HG03103 (cell line): ENCODE data around the gene COPZ1.
"Not testable (repeated sequence)": the region's sequence is repeated elsewhere in the genome, so short reads cannot be mapped to it uniquely, and the experiment has no call there.

ENCODE experiments used
- ATAC-seq: cut with Tn5 transposase; IDR thresholded peaks from one replicate; pipeline ENCODE4 v1.9.1; 2021; ENCODE audit warnings: low read depth; ENCODE audit not compliant: unreplicated experiment

The COPZ1 gene

DNA sequence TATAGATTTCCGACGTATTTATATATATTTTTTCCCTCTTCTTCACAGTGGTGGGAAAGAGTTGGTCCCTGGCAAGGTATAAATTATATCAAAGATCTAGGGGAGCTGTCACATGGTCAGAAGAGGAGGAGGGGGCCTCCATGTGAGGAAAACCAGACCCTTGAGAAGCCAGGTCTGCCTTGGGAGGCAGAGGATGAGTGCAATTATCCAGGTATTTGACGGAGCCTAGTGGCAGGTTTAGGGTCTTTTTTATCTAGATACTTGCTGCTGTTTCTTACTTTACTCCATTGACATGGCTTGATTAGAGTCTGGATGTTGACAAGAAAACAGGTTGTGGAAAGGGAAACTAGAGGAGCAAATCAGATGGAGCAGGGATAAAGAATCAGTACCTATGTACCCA lies 5.5 kb downstream of the COPZ1 start:
- ATAC-seq = no peak

- ATAC-seq = no peak
Observed at GRCh38 chr12:54331461-54331860, 6.5 kb downstream of the COPZ1 start.

- no peak for ATAC-seq
Observed at GRCh38 chr12:54333420-54334034, 8.6 kb downstream of the COPZ1 start.

GRCh38 chr12:54337280-54337842 lies 12.4 kb downstream of the COPZ1 start:
- ATAC-seq = no peak

- no peak for ATAC-seq
Observed at GRCh38 chr12:54337854-54338650, 13.1 kb downstream of the COPZ1 start.

DNA sequence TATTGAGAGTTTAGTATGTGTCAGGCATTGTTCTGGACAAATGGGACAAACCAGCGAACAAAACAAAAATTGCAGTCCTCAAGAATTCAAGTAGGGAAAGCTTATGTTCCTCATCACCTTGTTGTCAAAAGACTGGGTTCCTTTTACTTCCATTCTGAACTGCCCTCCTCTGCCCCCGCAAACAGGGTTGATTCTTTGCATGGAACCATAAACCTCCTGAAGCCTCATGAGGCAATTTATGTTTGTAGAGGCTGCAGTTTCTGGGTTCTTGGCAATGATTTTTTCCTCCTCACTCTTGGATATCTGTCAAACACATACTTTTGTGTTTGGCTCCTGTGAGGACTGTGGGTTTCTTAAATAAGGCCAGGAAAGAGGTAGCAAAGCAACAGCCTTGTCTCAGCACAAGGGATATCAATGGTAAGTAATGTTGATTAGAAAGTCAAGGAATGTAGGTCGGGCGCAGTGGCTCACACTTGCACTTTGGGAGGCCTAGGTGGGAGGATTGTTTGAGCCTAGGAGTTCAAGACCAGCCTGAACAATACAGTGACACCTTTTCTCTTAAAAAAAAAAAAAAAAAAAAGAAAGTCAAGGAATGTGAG lies 13.9 kb downstream of the COPZ1 start:
- no peak for ATAC-seq

DNA sequence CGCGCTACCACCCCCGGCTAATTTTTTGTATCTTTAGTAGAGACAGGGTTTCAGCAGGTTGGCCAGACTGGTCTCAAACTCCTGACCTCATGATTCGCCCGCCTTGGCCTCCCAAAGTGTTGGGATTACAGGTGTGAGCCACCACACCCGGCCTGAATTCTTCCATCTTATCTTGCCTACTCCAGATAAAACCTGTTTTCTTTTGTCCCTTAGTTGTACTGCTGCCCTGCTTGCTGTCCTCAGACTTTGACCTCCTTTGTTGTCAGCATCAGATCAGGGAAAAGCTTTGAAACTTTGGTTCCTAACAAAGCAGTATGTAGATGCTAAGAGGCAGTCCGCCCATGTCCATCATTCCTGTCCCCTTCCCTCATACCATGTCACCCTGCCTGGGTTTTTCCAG lies 15.9 kb downstream of the COPZ1 start:
- no peak for ATAC-seq

DNA sequence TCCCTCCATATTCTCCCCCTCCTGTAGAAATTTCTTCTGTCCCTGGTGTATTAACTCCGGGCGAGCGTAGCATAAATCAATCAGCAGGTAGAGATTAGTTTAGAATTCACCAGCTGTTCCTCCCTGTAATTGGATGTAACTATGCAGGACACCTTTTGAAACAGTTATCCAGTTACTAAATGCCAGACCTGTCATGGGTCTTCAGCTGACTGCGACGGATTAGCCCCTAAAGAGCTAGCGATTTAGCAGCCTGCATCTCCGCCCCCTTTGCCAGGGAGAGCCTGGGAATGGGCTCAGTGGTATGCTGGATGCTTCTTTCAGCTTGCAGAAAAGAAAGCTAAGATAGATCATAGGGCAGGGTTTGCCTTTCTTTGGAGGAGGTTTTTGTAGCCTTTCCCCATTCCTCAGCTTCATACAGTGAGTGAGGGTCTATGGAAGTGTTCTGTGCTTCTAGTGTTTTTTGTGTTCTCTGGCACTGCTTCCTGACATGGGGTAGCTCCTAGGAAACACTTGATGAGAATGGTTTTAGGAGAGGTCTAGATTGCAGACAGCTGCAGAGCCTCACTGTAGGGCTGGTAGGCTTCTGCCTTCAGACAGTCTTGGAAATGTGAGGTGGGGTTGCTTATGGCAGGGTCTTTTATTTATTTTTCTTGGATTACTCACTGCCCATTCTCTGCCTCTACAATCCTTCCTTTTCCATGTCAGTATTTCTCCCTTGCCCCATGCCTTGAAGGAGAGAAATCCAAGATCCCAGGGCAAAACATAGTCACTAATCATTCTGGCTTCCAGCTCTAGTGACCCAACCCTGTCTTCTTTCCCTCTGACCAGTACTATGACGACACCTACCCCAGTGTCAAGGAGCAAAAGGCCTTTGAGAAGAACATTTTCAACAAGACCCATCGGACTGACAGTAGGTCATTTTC lies 16.7 kb downstream of the COPZ1 start:
- ATAC-seq = no peak

DNA sequence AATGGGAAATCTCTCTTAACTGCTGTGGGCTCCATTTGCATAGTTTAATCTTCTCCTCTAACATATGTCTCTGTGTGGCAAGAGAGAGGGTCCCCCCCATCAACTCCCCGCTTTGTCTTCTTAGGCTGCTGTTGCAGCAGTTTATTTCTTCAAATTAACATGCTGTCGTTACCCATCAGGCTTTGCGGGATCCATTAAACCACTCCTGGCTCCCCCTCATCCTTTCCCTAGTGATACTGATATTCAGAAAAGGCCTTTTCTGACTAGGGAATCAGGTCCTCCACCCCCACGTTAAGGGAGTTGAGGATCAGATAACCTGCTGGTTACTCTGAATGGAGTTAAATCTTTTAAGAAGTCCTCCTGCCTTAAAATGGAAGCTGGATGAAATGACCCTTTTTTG lies 24.1 kb downstream of the COPZ1 start:
- no peak for ATAC-seq

GRCh38 chr12:54349679-54350078 lies 24.7 kb downstream of the COPZ1 start:
- ATAC-seq = no peak

GRCh38 chr12:54350743-54351142 lies 25.8 kb downstream of the COPZ1 start:
- no peak for ATAC-seq

DNA sequence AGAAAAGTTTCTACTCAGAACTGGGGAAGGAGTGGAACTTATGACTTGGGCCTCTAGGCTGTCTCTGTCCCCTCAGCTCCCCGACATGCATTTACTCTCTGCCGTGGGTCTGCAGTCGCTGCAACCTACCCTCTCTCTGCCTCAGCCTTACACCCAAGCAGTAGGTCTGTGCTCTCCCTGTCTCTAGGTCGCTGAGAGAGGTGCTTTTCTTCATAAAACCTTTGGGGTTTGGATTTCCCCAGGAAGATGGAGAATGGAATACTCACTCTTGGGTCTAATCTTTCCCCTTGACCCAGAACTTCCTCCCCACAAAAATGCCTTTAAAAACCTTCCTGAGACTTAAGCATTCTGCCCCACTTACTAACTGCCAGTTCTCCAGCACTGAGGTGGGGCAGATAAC lies 26.4 kb downstream of the COPZ1 start:
- no peak for ATAC-seq

DNA sequence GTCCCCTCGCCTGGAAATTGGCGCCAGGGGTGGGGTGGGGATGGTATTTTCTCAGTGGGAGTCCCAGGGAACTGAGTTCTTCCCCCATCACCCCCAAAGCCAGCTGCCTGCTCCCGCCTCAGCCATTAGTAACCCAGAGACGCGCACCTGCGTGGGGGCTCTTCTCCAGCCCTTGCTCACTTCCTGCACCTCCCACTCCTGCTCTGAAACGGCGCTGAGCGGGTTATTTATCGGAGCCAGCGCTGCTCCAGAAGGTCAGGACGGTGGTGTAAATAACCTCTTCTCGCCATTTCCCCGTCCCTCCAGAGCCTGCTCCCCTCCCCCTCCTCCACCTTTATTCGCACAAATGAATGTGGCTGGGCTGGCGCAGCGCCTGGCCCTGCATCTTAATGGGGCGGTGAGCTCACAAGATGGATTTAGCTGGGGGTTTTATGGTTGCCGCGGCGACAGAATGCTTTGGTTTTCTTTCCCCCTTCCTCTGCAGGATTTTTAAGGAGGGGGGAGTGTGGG lies 27.1 kb downstream of the COPZ1 start:
- no peak for ATAC-seq

DNA sequence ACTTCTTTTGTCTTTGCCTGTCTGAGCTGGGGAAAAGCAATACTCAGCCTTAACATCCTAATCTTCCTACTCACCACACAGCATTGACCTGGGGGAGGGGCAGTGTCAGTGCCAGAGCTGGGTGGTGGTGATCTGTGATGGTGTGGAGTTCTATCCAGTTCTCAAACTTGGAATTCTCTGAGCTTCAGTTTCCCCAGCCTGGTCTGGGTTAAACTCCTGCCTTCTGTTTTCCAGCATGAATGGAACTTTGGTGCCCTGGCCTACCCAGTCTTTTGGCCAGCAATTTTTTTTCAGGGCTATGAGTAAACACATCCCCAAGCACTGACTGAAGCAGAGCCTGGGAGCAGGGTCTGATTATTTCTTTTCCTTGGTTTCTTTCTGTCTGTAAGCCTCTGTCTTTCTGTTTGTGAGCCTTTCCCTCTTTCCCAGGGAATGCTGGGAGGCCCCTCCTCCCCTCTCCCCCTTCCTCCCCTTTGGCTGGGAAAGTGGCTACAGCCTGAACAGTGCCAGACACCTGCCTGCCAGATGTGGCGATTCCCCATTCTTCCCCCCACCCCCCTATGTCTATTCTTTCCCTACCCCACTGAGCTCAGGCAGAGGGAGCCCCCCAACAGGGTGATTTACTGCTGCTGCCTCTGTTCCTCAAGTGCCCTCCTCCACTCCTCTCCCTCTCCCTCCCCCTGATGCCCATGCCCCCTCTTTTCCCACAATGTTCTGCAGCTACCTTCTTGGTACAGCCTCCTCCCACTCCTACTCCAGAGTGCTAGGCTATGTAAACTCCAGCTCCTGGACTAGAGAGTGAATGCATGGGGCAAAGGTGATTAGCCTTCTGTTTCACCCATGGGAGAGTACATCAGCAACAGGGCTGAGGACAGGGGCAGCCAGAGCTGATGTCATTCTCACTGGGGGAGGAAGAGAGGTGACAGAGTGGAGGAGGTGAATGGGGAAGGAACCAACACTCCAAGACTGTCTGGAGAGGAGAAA lies 28.3 kb downstream of the COPZ1 start:
- no peak for ATAC-seq

DNA sequence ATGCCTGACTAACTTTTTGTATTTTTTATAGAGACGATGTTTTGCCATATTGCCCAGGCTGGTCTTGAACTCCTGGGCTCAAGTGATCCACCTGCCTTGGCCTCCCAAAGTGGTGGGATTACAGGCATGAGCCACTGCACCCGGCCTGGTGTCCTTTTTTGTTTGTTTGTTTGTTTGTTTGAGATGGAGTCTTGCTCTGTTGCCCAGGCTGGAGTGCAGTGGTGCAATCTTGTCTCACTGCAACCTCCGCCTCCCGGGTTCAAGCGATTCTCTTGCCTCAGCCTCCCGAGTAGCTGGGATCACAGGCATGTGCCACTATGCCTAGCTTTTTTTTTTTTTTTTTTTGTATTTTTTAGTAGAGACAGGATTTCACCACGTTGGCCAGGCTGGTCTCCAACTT lies 29.3 kb downstream of the COPZ1 start:
- not testable (repeated sequence) for ATAC-seq

DNA sequence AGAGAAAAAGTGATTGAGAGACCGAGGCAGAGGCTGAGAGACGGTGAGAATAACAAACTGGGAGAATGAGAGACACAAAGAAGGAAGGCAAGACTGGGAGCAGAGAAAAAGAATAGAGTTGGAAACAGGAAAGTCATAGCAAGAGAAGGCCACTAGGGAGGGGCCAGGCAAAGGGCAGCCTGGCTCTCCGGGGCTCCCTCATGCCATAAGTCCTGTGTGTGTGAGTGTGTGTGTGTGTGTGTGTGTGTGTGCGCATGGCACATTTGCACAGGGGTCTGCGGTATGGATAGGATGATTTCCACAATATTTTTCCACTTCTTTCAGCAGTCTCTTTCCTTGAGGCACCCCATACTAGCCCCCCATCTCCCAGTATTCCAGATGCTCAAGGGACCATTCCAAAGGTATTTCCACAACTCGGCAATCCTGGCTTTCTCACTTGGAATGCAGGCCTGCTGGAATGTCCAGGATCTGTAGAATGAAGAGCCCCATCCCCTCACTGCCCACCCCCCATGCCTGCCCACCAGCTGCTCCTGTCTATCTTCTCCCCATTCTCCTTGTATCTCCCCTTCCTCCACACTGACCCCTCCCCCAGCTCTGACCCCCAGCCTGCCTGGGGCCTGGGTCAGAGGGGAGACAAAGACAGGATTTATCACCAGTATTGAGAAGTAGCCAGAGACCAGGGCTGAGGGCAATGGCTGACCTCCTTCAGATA lies 30.3 kb downstream of the COPZ1 start:
- ATAC-seq = no peak

- no peak for ATAC-seq
Observed at GRCh38 chr12:54356228-54356627, 31.3 kb downstream of the COPZ1 start.

GRCh38 chr12:54356951-54357356 lies 32.0 kb downstream of the COPZ1 start:
- ATAC-seq = no peak
